Muscle of leg (tissue), 11 donors: ENCODE data around the gene PLK1. TPM values are rescaled to one million over a fixed set of nuclear protein-coding genes. Genes with fewer than 3 reads are reported as not detected.
"Not testable (repeated sequence)": the region's sequence is repeated elsewhere in the genome, so short reads cannot be mapped to it uniquely, and the experiment has no call there.

Experiments
- DNase-seq: peaks from one replicate; pipeline ENCODE4 v3.0.0; 2013
- H3K27ac ChIP-seq: one replicate; pipeline ENCODE4 v1.5.1; 2013; ENCODE audit warnings: mild to moderate bottlenecking, low read length, control low read depth
- H3K27me3 ChIP-seq: one replicate; pipeline ENCODE4 v1.6.1; 2013; ENCODE audit warnings: low read length; ENCODE audit not compliant: control insufficient read depth, insufficient read depth
- H3K36me3 ChIP-seq: one replicate; pipeline ENCODE4 v1.6.1; 2013; ENCODE audit warnings: low read length; ENCODE audit not compliant: control insufficient read depth, insufficient read depth
- H3K4me1 ChIP-seq: one replicate; pipeline ENCODE4 v1.6.1; 2013; ENCODE audit warnings: low read length; ENCODE audit not compliant: control insufficient read depth, insufficient read depth
- H3K4me3 ChIP-seq: one replicate; pipeline ENCODE4 v1.5.1; 2013; ENCODE audit warnings: low read length, control low read depth
- H3K9me3 ChIP-seq: replicated peaks from 2 replicates; pipeline ENCODE4 v1.6.1; 2013; ENCODE audit warnings: low read depth, low read length; ENCODE audit not compliant: control insufficient read depth
- WGBS: methylation state at CpG from one replicate; pipeline ENCODE4 v1.1.5; 2013; ENCODE audit warnings: missing lambda C conversion rate; ENCODE audit not compliant: insufficient coverage; 5-methylcytosine and 5-hydroxymethylcytosine counted together
- polyA plus RNA-seq, 8 donors: library from polyadenylated mRNA; unstranded; fragments of 120-200 nt; gene quantifications; one replicate each; pipeline versions ENCODE4 v1.2.1 to v1.2.3, GENCODE V29; 2013; ENCODE audit warnings: inconsistent platforms in 1 of 8, low replicate concordance in 1 of 8; ENCODE audit not compliant: insufficient read length in 8 of 8, insufficient read depth in 1 of 8
- total RNA-seq: library from RNA; stranded (reverse); fragments of 120-200 nt; gene quantifications from one replicate; pipeline ENCODE4 v1.2.4, GENCODE V29; 2013

Gene PLK1
- total and polyA plus RNA-seq, 9 donors, result 4.6 to 18.6 (median 15.1) TPM

DNA sequence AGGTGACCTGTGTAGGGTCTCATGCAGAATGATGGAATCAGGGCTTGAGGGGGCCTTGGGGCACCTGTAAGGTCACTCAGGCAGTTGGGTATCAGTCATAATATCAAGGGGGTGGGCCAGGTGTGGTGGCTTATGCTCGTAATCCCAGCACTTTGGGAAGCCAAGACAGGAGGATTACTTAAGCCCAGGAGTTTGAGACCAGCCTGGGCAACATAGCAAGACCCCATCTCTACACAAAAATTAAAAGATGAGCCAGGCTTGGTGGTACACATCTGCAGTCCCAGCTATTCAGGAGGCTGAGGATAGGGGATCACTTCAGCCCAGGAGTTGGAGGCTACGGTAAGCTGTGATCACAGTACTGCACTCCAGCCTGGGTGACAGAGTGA lies 26.8 kb downstream of the PLK1 start:
- Histone ChIP-seq H3K4me3 (no peak overlapping the region), H3K27me3 (no peaks in the 10 kb centered on the region), H3K36me3 (no peaks in the 10 kb centered on the region), H3K9me3 (peaks cover 2% of the 10 kb centered on the region), H3K4me1 (no peaks in the 10 kb centered on the region), H3K27ac (no peak overlapping the region)
- WGBS, result 92% methylated on average over 1 of the region's 2 CpGs
- DNase-seq, result no peak

DNA sequence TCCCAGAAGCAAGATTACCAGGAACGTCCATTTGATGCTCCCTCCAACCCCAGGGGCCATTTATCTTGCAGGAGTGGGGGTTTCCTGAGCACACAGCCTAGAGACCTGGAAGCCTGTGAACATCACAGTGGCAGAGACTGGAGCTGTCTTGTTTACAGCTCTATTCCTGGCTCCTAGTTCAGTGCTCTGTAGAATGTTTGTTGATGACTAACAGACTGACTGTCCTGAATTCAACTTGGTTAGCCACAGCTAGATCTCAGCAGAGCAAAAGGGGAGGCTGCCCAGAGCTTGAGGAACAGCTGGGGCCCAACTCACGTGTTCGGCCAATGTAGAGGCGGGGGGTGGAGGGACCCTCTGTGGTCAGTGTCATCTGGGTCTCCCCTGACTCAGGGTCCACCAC lies 27.8 kb downstream of the PLK1 start:
- H3K4me1 ChIP-seq, result no peaks in the 10 kb centered on the region
- DNase-seq, result no peak
- no CpG with 5 or more reads among the region's 4 CpGs for WGBS
- H3K9me3 ChIP-seq, result peaks cover 2% of the 10 kb centered on the region
- H3K4me3 ChIP-seq, result no peak overlapping the region
- H3K27ac ChIP-seq, result no peak overlapping the region
- H3K36me3 ChIP-seq, result no peaks in the 10 kb centered on the region
- peaks cover 2% of the 10 kb centered on the region for H3K27me3 ChIP-seq

DNA sequence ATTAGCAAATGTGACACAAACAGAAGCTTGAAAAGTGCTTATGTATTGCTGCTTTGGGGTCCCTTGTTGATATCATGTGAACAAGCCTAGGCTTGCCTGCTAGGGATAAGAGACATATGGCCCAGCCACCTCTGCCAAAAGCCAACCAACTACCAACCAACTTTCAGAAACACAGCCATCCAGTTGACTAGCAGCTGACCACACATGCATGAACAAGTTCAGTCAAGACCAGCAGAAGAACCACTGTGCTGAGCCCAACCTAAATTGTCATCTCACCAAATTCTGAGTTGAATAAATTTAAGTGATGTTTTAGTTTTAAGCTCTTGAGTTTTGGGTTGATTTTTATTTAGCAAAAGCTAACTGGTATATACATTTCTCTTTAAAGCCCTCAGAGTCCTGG lies 30.8 kb downstream of the PLK1 start:
- no peaks in the 10 kb centered on the region for H3K4me1 ChIP-seq
- peaks cover 30% of the 10 kb centered on the region for H3K27me3 ChIP-seq
- peaks cover 2% of the 10 kb centered on the region for H3K9me3 ChIP-seq
- no peak overlapping the region for H3K4me3 ChIP-seq
- no peak for DNase-seq
- no peak overlapping the region for H3K27ac ChIP-seq
- no peaks in the 10 kb centered on the region for H3K36me3 ChIP-seq

DNA sequence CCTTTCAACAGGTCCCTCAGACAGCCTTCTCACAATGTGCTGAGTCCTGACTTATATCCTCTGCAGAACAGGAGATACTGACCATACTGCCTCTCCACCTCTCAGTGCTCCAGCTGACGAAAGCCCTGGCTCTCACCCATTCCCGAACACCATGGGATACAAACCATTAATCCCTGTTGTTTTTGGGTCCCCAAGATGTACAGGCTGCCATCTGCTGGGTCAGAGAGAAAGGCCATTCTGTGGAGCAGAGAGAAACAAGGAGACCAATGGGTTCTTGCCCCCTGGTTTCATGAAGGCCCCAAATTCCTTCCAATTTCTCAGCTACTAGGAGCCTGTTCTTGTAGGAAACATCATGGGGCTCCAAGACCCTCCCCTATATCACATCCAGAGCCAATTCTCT lies 31.3 kb downstream of the PLK1 start:
- Histone ChIP-seq H3K4me3 (no peak overlapping the region), H3K27me3 (peaks cover 31% of the 10 kb centered on the region), H3K27ac (no peak overlapping the region), H3K9me3 (peaks cover 2% of the 10 kb centered on the region), H3K4me1 (no peaks in the 10 kb centered on the region), H3K36me3 (no peaks in the 10 kb centered on the region)
- WGBS, result 60% methylated on average over 1 of the region's 2 CpGs
- DNase-seq, result no peak

DNA sequence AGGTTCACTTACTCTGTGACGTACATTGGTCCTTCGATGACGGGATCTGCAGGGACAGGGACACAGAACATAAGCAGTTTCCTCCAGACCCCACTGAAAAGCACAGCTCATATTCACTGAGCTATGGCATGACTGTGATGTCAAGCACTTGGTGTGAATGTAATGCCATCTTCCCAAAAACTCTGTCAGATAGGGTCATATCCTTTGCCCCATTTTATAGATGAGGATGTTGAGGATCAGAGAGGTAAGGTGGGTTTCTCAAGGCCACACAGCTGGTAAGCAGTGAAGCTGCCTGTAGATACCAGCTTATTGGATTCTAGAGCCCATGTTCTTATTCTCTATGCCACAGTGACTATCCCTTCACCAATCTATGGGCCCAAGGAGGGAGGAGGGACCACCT lies 31.8 kb downstream of the PLK1 start:
- whole genome bisulfite sequencing, result 100% methylated on average over 3 of the region's 3 CpGs
- H3K27me3 ChIP-seq, result peaks cover 31% of the 10 kb centered on the region
- H3K4me3 ChIP-seq, result no peak overlapping the region
- no peak for DNase-seq
- H3K36me3 ChIP-seq, result no peaks in the 10 kb centered on the region
- no peak overlapping the region for H3K27ac ChIP-seq
- no peaks in the 10 kb centered on the region for H3K4me1 ChIP-seq
- H3K9me3 ChIP-seq, result peaks cover 2% of the 10 kb centered on the region

DNA sequence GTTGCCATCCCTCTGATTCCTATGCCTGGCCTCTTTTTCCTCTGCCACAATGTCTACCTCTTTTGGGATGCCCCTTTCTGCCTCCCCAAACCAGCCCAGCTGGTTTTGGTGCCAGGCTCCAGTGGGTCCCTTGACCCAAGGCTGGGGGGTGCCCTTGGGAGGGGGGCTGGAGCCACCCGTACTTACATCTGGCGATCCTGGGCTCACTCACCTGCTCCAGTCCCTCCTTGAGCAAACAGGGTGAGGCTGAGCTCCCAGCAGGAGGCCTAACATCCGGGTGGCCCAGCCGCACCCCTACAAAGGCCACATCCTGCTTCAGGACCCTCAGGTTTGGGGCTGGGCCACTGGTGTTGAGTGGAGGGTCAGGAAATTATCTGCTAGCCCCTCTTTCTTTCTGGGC lies 33.1 kb downstream of the PLK1 start:
- no peak for DNase-seq
- no peak overlapping the region for H3K4me3 ChIP-seq
- H3K36me3 ChIP-seq, result no peaks in the 10 kb centered on the region
- no peak overlapping the region for H3K27ac ChIP-seq
- H3K27me3 ChIP-seq, result peaks cover 31% of the 10 kb centered on the region
- H3K9me3 ChIP-seq, result peaks cover 2% of the 10 kb centered on the region
- H3K4me1 ChIP-seq, result no peaks in the 10 kb centered on the region
- WGBS, result no CpG with 5 or more reads among the region's 4 CpGs

DNA sequence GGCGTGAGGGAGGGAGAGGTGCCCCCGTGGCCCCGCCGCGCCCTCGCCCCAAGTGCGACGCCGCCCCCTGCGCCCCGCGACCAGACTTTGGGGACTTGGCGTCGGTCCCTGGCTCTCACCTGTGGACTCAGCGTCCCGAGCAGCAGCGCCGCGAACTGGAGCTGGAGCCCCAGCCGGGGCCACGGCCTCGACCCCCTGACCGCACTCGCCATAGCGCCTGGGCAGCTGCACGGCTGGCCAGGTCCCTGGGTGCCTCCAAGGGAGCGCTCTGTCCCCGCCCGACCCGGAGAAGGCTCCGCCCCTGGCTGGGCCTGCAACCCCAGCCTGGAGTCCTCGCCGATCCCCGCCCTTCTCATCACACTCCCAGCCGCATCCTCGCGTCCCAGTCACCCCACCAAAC lies 34.3 kb downstream of the PLK1 start, which contains the start of gene ERN2:
Gene ERN2, minus strand, starts transcription at position 247 of the 400 bp plus-strand sequence. Its CDS starts 35 bp downstream, at position 212.
- H3K9me3 ChIP-seq, result peaks cover 2% of the 10 kb centered on the region
- H3K4me1 ChIP-seq, result no peaks in the 10 kb centered on the region
- 1% methylated on average over 37 of the region's 37 CpGs for WGBS
- H3K4me3 ChIP-seq, result no peak within 1 kb of the TSS
- H3K27me3 ChIP-seq, result peaks cover 31% of the 10 kb centered on the region
- no peak for DNase-seq
- H3K36me3 ChIP-seq, result no peaks in the 10 kb centered on the region
- H3K27ac ChIP-seq, result no peak within 1 kb of the TSS

DNA sequence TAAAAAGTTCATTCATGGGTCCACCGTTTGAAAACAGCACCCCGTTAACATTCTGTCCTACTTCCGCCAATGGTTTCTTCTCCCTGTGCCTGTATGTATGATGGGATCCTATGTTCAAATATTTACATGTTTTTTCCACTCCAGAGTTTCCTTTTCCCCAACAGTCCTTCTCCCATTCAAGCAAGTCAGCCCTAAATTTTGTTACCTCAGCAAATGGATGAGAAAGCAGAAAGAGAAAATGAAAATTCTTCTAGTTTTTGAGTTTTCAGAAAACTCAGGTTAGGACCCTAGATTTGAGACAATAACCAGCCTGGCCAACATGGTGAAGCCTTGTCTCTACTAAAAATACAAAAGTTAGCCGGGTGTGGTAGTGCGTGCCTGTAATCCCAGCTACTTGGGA lies 37.8 kb downstream of the PLK1 start:
- H3K27ac ChIP-seq, result no peak overlapping the region
- no peaks in the 10 kb centered on the region for H3K36me3 ChIP-seq
- H3K27me3 ChIP-seq, result peaks cover 29% of the 10 kb centered on the region
- no peaks in the 10 kb centered on the region for H3K9me3 ChIP-seq
- no peak for DNase-seq
- no peaks in the 10 kb centered on the region for H3K4me1 ChIP-seq
- H3K4me3 ChIP-seq, result no peak overlapping the region
- 90% methylated on average over 2 of the region's 5 CpGs for WGBS

DNA sequence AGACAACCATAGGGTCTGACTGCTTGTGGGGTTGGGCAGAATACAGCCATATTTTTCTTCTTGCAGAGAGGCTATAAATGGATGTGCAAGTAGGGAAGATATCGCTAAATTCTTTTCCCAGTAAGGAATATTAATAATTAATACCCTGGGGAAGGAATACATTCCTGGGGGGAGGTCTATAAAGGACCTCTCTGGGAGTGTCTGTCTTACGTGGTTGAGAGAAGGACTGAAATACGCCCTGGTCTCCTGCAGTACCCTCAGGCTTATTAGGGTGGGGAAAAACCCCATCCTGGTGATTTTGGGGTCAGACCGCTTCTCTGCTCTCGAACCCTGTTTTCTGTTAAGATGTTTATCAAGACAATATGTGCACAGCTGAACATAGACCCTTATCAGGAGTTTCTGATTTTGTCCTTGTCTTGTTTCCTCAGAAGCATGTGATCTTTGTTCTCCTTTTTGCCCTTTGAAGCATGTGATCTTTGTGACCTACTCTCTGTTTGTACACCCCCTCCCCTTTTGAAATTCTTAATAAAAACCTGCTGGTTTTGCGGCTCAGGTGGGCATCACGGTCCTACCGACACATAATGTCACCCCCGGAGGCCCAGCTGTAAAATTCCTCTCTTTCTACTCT lies 44.0 kb downstream of the PLK1 start:
- H3K27me3 ChIP-seq, H3K4me1 ChIP-seq, DNase-seq, H3K36me3 ChIP-seq, H3K27ac ChIP-seq, H3K9me3 ChIP-seq, H3K4me3 ChIP-seq: not testable (repeated sequence)
- 80% methylated on average over 6 of the region's 9 CpGs for WGBS

DNA sequence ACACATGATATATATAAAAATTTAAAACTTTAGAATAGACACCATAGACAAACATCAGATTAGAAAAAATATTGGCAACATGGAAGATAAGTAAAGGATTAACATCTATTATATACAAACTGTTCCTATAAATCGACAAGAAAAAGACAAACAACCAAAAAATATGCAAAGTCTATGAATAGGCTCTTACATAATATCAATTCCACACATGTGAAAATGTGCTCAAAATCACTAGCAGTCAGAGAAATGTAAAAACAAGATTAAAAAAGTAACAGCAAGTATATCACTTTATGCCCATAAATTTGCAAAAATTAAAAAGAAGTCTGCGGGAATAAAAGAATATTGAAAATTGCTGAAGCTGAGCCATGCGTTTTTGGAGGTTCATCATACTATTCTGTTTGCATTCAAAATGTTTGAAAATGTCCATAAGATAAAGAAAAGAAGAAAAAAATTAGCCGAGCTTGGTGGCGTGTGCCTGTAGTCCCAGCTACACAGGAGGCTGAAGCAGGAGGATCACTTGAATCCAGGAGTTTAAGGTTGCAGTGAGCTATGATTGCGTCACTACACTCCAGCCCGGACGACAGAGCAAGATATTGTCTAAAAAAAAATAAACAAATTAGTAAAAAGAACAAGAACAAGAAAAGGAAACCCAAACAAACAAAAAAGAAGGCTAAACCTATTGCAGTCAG lies 45.6 kb downstream of the PLK1 start:
- DNase-seq, result no peak
- H3K36me3 ChIP-seq, result no peaks in the 10 kb centered on the region
- no peaks in the 10 kb centered on the region for H3K9me3 ChIP-seq
- H3K27me3 ChIP-seq, result no peaks in the 10 kb centered on the region
- H3K4me1 ChIP-seq, result no peaks in the 10 kb centered on the region
- no peak overlapping the region for H3K4me3 ChIP-seq
- no peak overlapping the region for H3K27ac ChIP-seq
- 83% methylated on average over 3 of the region's 8 CpGs for WGBS

DNA sequence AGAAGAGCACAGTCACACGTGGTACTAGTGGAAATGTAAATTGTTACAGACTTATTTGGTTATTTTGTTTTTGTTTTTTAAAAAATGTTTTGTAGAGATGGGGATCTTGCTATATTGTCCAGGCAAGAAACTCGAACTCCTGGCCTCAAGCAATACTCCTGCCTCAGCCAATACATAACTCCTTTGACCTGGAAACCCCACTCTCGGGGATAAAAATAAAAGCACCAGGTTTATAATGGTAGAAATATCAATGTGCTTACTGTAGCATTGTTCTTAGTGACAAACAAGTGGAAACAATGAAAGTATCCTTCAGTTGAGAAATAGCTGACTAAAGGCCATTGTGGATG lies 46.1 kb downstream of the PLK1 start:
- Histone ChIP-seq H3K4me1 (no peaks in the 10 kb centered on the region), H3K4me3 (no peak overlapping the region), H3K9me3 (no peaks in the 10 kb centered on the region), H3K27ac (no peak overlapping the region), H3K27me3 (no peaks in the 10 kb centered on the region), H3K36me3 (no peaks in the 10 kb centered on the region)
- DNase-seq, result no peak
- no CpG with 5 or more reads among the region's 3 CpGs for WGBS
